ENCODE results near the gene PPP2R5C.
"Not testable (repeated sequence)": the region's sequence is repeated elsewhere in the genome, so short reads cannot be mapped to it uniquely, and the experiment has no call there.

The PPP2R5C gene

DNA sequence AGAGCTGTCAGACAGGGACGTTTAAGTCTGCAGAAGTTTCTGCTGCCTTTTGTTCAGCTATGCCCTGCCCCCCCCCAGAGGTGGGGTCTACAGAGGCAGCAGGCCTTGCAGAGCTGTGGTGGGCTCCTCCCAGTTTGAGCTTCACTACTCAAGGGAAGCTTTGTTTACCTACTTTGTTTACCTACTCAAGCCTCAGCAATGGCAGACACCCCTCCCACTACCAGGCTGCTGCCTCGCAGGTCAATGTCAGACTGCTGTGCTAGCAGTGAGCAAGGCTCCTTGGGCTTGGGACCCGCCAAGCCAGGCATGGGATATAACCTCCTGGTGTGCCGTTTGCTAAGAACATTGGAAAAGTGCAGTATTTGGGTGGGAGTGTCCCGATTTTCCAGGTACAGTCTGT lies 11.8 kb upstream of the PPP2R5C start:
- not testable (repeated sequence) for DNase-seq (ENCODE audit: low read depth in 2 of 2, low spot score in 1 of 2)

DNA sequence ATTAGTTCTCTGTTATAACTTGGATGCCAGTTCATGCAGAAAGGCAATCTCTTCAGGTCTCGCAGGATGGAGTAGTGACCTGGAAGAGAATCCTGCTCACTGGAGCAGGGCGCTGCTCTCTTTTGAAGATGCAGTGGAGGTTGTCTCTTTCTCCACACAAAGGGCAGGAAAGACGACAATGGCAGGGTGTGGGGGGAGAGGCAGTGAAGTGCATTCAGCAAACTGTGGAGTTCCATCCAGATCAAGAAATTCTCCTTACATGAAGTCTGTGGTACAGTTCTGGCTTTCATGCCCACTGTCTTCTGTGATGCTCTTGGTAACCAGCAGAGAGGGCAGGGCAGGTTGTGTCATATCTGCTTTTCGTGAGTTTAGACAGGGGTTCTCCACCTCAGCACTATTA lies 6.6 kb upstream of the PPP2R5C start:
- DNase-seq (ENCODE audit: low read depth in 2 of 2, low spot score in 1 of 2), result no peak

DNA sequence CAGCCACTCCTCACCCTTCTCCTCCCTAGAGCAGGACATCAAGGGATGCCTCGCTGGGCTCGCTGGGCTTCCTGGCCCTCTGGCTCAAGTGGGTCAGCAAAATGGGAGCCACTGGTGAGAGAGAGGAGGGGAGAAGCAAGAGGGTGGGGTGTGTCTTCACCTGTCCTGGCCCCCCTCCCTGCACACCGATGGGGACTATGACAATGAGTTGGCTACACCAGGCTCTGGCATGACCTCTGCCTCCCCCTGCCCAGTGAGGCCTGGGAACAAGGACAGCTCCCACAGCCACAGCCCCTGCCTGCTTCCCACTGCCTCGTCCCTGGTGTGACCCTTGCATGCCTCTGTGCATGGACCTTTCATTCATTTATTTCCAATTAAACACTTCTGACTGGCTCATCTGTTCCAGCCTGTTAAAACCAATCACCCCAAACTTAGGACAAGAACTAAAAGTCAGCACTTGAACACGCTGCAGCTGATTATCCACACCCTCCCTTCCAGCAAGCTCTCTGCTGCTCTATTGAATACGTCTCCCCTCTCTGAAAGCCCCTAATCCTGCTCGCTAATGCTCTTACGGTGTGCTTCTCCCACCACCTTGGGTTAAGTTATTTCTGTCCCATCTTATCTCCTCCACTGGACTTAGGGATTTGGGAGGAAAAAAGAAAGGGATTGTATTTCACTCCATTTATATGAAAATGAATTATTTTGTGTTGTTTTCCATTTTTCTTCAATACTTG lies 5.8 kb upstream of the PPP2R5C start:
- no peak for DNase-seq (ENCODE audit: low read depth in 2 of 2, low spot score in 1 of 2)

DNA sequence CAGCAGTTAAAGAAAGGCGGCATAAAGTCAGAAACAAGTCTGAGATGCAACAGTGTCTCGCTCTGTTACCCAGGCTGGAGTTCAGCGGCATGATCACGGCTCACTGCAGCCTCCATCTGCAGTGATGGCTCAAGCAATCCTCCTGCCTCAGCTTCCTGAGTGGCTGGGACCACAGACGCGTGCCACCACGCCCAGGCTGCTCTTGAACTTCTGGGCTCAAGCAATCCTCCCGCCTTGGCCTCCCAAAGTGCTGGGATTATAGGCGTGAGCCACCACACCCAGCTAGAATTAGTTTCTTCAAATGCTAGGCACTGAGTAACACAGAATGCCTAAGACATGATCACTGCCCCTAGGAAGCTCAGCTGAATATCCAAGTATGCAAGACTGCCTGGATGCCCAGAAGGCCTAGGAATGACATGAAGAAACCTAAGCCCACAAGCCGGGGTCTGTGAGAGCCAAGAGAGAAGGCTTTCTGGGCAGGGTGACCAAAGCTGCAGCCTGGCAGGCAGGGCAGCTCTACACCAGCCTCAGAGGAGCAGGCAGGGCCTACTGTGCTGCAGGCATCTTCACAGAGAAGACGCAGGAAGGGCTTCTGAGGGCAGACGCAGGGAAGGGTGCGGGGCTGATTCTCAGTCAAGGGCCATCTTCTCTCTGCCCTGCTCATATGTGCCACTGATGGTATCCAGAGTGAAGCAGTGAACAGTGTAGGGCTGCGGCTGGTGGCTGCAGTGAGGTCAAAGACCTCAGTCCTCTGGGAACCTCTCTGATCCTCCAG lies 4.3 kb upstream of the PPP2R5C start:
- DNase-seq (ENCODE audit: low read depth in 2 of 2, low spot score in 1 of 2), result no peak

DNA sequence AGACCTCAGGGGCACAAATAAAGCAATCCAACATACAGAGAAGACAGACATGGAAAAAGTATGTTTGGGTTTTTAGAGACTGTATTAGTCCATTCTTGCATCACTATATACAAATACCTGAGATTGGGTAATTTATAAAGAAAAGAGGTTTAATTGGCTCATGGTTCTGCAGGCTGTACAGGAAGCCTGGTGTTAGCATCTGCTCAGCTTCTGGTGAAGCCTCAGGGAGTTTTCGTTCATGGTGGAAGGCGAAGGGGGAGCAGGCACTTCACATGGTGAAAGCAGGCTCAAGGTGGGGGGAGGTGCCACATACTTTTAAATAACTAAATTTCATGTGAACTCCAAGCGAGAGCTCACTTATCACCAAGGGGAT lies 3.7 kb upstream of the PPP2R5C start:
- DNase-seq (ENCODE audit: low read depth in 2 of 2, low spot score in 1 of 2), result no peak

DNA sequence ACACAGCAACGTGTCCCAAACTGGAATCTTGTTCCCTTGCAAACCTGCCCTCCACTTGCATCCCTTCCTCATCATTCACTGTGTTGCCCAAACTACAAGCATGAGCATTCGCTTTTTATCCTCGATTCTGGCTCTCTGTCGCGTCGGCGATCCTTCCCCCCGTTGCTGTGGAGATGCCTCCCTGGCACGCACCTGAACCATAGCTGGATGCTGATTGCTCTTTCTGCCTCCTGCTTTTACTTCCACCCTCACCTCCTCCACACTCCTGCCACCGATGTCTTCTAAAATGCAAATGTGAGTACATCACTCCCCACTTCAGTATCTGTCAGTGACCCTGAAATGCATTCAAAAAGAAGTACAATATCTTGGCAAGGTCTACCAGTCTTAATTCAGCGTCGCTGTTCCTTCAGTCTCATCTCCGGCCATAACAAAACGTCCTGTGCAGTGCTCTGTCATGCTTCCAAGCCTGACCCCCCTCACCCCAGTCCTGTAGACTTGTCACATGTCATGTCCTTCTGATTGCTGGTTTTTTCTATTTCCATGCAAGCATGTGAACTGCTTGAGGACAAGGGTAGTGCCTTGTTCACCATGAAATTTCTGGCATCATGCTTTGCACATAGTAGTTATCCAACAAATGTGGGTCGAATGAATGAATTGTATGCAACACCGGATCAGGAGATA lies 2.5 kb upstream of the PPP2R5C start:
- DNase-seq (ENCODE audit: low read depth in 2 of 2, low spot score in 1 of 2), result no peak

DNA sequence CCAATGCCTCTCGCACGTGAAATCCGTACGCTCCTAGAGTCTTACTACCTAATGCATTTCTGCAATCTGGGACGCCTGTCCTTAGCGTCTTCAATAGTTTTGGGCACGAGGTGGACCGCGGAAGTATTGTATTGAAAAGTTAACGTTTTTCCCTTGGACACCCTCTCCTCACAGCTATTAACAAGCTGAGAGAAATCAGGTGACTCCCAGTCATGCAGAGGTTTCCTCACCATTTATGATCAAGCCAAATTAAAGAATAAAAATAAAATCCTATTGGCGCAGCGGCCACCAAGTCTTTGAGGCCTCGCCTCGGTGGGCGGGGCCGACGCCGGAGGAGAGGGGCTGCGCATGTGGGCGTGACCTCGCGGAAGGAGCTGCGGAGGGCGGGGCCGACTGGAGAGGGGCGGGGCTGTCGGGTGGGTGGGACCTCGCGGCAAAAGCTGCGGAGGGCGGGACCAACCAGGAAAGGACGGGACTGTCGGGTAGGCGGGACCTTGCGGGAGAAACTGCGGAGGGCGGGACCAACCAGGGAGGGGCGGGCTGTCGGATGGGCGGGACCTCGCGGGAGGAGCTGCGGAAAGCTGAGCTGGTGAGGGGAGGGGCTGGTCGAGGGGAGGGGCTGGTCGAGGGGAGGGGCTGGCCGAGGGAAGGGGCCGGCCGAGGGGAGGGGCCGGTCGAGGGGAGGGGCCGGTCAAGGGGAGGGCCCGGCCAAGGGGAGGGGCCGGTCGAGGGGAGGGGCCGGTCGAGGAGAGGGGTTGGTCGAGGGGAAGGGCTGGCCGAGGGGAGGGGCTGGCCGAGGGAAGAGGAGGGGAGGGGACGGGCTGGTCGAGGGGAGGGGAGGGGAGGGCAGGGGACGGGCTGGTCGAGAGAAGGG lies 1.1 kb upstream of the PPP2R5C start:
- peak; percentile 90 to 95 for DNase-seq (ENCODE audit: low read depth in 2 of 2, low spot score in 1 of 2)

DNA sequence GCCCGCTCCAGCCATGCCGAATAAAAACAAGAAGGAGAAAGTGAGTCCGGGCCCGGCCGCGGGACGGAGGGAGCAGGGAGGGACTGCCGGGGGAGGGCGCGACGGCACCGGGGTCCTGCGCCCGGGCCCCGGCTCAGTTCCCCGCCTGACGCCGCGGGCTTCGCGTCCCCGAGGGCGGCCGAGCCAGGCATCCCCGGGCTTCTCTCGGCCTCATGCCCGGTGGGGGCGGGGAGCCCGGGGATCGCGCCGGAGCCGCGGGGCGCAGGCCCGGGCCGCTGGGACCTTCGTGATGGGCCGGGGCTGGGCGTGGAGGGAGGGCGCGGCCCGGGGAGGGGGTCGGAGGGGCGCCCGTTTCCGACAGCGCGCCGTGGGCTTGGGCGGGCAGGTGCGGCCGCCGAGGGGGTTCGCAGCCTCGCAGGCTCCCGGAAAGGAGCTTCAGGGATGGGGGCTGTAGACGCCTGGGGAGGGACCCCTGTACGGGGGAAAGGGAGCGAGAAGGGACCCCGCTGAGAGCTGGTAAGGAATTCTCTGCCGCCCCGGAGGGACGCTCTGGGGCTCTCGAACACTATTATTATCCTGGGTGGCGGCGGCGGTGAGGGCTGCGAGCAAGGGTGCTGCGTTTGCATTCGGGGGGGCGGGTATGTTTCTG lies 496 bp downstream of the PPP2R5C start:
- DNase-seq (ENCODE audit: low read depth in 2 of 2, low spot score in 1 of 2), result no peak

DNA sequence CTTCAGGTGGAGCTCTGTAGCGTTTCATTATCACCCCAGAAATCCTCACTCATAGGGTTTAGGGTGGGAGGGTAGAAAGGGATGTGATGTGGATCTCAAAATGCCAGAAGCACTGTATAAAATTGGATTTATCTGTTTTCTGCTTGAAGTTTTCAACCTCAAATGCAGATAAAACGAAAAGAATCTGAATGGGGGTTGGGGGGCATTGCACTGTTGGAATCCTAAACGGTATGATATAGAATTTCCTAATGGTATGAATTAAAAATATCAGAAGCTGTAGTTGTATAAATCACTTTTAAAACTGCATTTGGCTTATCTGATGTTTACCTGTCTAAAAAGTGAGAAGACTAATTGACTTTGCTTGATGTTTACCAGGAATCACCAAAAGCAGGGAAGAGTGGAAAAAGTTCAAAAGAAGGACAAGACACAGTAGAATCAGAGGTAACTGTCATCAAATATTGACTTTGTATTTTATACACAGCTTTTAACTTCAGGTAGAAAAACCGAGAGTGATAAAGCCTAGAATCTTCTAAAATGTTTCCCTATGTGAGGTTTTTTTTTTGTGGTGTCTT lies 1.1 kb downstream of the PPP2R5C start:
- no peak for DNase-seq (ENCODE audit: low read depth in 2 of 2, low spot score in 1 of 2)

DNA sequence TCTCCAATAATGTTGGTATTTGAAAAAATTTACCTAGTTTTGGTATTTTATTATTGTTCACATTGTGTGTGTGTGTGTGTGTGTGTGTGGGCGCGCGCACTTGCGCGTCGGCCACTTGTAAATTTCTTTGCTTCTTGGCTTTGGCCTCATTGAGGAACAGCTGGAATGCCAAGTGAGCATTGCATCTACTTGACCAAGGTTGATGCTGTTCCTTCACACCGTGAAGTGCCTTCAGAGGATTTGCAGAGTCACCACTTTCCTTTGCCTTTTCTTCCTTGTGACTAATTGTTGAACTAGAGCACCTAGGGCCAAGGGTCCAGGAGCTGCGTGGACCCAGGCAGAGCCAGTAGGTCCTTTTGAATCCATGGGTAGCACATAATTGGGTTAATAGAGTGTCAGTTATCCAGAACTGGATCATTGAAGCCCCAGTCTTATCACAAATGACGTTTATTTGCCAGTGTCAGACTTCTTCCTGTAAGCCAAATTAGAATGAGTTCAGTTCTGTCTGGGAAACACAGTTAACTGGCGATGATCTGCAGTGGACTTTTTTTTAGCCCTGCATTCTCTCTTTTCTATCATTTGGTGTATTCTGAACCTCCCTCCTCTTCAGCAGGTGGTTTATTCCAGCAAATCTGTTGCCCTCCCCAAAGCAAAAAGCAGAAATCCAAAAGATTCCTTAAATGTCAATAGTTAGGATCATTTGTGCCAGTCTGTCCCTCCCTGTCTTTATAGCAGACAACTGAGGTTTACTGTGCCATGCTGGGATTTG lies 2.6 kb downstream of the PPP2R5C start:
- no peak for DNase-seq (ENCODE audit: low read depth in 2 of 2, low spot score in 1 of 2)

DNA sequence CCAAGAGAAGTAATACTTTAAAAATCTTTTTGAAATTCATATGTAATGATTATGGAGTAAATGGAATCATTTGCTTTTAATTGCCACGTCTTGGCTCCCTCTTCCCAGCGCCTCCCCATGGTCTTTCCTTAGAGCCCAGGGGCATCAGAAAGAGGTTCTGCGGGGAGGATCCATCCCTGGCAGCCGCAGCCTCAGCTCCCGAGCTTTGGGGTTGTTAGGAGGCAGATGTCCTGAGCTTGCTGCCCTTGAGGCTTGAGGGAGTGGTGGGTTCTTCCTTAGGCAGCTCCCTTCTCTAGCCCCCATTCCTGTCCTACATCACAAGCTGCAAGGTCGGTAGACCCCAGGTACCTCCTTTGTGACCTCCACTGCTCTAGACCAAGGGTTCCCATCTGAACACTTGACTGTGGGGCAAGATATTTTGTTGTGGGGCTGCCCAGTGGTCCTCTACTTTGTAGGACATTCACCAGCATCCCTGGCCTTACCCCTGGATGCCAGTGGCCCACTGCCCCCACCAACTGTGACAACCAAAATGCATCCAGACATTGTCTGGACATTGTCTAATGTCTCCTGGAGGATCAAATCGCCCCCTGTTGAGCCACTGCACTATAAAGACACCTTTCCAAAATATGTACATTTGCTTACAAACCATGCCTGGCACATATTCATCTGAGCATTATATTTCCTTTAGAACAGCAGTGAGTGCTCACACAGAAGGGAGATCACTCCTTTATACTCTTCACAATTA lies 6.3 kb downstream of the PPP2R5C start:
- no peak for DNase-seq (ENCODE audit: low read depth in 2 of 2, low spot score in 1 of 2)

DNA sequence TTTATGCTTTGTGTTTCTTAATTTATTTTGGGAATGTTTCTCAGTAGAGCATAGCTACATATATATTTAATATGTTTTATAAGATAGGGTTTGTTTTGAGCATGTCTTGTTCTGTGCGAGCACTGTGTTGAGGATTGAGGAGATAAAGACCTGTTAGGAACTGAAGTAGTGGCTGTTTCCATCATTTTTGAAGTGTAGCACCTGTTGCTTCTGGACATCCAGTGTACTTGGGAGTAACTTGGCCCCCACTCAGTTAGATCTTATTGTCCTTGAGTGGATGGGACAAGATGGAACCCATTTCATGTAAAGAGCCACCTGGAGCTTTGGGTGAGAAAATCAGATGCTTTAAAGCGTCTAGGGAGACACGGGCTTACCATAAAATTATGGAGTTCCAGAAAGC lies 8.7 kb downstream of the PPP2R5C start:
- no peak for DNase-seq (ENCODE audit: low read depth in 2 of 2, low spot score in 1 of 2)

DNA sequence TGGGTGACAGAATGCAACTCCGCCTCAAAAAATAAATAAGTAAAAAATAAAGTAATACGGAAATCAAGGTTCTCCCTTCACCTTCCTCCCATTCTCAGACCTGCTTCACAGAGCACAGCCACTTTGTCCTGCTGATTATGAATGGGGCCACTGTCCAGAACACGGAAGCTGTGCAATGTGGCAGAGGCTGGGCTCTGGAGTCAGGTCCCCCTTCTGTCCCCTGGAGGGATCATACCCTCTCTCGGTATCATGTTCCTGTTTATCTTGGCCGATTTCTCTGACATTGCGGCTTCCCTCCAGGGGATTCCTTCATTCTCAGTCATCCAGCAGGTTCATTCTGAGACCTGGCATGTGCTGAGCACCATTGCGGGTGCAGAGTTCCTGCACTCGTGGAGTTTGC lies 11.3 kb downstream of the PPP2R5C start:
- DNase-seq (ENCODE audit: low read depth in 2 of 2, low spot score in 1 of 2), result no peak

DNA sequence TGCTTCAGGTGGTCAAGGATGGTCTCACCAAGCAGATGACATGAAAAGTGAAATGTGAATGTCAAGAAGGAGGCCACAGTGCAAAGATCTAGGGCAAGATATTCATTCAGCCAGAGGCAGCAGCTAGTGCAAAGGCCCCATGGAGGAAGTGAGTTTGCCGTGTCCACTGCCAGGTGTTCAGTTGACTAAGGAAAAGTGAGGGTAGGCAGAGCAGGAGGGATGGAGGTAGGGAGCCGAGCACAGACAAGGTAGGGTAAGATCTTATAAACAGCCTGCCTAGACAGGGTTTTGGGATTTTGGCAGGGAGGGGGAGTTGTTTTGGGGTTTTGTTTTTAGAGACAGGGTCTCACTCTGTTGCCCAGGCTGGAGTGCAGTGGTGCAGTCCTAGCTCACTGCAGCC lies 11.9 kb downstream of the PPP2R5C start:
- DNase-seq (ENCODE audit: low read depth in 2 of 2, low spot score in 1 of 2), result no peak

DNA sequence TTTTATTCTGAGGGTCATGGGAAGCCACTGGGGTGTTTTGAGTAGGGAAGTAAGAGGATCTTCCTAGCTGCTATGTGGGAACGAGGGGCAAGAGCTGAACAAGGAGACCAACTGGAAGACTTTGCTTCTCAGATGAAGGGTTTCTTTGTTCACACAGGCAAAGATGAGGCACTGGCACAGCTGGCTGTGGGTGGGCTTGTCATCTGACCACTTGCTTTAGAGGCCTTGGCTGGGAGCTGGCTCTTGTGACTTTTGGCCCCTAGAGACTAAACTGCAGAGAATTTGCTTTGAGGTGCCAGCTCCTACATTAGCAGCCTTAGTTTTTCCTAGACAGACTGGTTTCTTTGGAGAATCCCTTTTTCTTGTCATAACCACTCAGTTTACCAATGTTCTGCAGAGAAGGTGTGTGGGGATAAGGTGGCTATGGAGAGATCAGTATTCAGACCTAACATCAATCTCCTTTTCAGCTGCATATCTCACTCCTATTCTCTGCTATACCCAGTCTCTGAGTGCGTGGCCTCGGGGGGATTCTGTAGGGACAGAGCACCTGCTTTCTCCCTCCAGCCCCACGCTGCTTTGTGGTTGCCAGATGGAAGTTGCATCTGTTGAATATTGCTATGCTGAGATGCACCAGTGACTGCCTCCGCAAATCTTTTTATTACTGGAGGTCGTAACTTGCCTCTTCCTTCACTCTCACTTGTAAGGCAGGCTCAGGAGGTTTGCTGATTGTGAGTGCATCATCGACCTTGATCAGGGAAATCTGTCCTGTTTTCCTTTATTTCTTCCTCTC lies 12.7 kb downstream of the PPP2R5C start:
- DNase-seq (ENCODE audit: low read depth in 2 of 2, low spot score in 1 of 2), result no peak

DNA sequence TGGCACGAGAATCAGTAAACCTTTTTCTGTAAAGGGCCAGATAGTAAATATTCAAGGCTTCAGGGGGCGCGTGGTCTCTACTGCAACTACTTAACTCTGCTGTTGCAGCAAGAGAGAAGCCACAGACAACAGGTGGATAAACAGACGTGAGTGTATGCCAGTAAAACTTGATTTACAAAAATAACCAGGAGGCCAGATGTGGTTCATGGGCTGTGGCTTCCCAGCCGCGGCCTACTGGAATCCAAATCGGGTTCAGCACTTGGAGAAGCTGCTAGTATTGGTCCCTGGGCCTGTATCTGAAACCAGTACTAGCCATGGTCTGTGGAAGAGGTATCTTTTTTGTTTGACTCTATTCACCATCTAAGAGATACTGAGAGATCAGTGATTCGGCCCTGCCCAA lies 13.3 kb downstream of the PPP2R5C start:
- DNase-seq (ENCODE audit: low read depth in 2 of 2, low spot score in 1 of 2), result no peak

DNA sequence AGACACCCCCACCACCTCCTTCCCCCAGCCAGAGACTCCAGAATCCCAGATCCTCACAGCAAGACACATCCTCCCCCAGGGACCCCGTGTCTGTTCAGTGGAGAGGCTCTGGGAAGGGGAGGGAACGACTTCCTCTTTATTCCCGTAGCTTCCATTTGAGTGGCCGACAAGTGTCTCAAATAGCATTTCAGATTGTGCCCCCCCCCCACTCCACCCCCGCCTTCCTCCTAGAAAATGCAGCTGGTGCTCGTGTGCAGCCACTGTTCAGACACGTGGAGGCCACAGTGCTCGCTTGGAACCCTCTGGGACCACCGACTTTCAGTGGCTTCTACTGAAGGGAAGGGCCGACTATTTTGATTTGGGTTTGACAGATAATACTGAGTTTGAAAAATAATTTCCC lies 14.3 kb downstream of the PPP2R5C start:
- DNase-seq (ENCODE audit: low read depth in 2 of 2, low spot score in 1 of 2), result no peak

DNA sequence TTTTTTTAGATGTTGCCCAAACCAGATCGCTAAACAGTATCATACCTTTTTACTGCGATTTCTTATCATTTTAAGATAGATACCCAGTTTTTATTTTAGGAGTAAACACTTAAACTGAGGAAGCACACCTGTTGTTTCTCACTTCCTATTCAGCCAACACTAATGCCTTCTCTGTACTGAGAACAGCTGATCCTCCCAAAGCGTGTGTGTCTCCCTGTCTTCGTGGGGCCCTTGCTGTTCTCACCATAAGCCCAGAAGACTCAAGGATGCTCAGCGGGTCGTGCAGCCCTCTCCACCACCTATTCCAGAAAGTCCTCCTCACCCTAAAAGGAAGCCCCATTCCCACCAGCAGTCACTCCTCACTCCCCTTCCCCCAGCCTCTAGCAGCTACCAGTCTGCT lies 14.8 kb downstream of the PPP2R5C start:
- DNase-seq (ENCODE audit: low read depth in 2 of 2, low spot score in 1 of 2), result no peak
